ENCODE measurements around the gene MITF.

Gene MITF

DNA sequence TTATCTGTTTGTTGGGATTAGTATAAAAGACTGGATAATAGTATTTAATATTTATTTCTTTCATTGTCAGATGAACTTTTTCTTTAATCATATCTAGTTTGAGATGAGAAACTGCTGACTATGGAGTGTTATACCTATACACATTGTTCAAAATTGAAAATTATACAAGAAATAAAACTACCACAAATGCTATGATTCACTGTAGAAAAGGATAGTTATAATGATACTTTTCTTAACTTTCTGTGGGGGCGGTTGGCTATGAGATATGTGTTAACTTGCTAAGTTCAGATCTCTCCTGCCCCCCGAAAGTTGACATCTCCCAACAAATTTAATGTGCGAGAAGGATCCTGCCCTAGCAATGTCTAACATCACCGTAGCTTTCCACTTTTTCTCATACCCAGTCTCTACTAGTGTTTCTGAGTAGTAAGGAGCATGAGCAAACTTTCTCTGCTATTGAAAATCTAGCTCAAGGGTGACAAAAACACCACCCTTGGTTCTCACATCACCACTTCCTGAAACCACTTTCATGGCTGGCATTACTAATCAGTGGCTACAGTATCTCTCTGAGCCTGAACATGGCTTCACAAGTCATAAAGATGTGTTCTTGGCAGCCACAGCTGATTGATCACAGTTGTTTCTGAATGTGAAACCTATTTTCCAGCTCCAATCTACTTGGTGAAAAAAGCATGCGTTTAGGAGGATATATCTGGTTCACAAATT lies 244.4 kb downstream of the MITF start:
- FAIRE-seq, result no peak

- FAIRE-seq, result no peak
Observed at GRCh38 chr3:69985266-69985665, 246.0 kb downstream of the MITF start.

DNA sequence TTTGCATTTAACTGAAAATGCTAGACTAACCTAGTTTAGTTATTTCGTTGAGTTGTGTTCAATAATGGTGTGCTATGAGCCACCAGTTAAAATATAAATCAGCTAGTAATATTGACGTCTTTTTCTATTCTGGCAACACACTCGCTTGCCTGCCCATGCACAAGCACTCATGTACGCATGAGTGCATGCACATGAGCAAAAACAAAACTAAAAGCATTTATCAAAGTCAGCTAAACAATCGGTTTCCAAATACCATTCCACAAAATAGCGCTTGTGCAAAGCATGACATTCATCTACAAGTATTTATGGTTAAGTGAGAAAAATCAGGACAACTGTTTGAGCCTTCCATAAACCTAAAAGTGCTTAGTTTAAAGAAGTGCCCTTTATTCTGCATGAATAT lies 247.2 kb downstream of the MITF start:
- no peak for FAIRE-seq

- no peak for FAIRE-seq
Observed at GRCh38 chr3:69987833-69988232, 248.6 kb downstream of the MITF start.

- FAIRE-seq, result no peak
Observed at GRCh38 chr3:69993757-69994156, 254.5 kb downstream of the MITF start.

DNA sequence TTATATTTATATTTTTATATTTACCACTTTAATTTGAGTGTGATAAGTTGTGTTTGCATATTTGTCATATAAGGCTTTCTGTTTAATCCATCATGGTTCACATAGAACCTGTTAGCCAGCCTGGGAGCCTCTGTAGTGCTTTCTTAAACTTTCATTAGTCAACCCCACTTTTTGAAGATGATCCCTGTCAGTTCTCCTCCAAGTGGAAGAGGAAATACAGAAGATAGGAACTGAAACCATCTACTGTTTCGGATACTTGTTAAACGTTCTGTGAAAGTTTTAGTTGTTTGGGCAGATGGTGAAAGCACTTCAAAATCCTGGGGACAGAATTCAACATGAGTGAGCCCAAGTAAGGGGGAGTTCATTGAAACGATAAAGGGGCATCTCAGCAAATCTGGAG lies 255.7 kb downstream of the MITF start:
- FAIRE-seq, result no peak

DNA sequence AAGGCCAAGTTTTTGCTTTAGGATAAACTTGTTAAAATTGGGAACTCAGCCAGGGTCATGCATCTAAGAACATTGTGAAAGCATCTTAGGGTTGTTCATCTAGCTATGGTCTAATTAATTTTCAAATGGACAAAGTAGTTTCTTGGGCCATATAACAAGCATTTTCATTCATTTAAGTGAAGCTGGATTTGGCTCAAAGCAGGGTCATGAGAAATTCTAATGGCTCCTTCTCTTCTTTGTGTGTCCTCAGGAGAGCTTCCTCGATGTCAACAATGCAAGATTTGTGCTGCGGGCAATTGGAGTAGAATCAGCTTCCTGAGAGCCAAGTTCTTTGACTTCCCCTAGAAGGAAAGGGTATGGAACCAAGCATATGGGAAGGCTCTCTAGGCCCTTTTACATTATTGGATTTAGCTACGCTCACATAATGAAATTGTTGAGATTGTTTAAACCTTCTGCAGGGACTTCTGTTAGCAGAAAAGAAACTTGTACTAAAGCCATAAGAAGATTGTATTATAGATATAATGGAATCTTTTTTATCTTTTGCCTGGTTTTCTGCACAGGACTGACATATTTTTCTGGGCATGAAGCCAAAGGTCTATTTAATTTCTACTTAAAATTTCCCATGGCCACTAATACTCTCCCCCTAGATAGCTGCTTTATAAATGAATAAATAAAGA lies 258.5 kb downstream of the MITF start:
- FAIRE-seq, result no peak

DNA sequence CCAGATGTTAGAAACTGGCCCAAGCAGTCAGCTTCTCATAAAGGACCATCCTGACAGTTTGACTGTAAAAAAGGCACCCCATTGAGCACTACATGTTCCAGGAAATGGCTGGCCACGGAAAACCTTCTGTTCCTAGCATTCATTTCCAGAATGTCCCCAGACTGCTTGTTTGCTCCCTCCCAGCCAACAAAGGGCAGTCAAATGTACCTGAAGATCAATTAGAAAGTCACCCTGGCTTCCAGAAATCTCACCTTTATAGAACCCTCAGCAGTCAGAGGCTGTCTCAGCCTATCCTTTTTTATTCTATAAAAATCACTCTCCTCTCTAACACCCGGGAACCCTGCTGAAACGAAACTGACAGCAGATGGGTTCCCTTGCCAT lies 259.5 kb downstream of the MITF start:
- FAIRE-seq, result no peak

DNA sequence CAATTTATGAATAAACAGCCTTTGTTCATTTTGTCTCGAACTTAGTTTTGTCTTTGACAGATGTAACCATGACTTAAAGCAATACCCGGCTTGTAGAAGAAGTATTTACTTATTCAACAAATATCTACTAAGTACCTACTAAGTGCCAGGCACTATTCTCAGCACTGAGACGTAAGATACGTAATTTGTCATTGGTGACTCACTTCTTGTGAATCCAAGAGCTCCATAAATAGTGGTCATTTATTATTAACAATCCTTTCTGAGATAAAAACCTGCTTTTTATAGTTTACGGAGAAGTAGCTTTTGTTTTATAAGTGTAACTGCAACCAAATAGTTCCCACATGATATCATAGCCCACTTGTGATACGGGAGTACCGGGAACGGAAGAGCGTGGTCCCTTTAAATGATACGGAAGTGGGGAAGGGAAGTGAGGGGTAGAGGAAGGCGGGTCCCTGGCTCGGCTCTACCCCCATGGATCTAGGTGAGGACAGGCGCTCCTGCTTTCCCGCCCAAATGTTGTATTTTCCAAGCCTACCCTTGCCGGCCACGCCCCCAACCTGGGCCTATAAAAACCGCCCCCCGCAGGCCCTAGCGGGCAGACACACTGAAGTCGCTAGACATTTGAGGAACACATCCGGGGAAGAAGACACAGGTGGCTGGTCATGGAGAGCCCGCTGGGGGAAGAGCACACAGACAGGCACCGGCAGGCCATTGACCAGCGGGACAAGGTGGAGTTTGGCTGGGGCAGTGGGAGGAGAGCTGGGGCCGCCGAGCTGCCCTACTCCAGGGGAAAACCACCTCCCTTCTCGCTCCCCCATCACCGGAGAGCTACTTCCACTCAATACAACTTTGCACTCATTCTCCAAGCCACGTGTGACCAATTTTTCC lies 260.1 kb downstream of the MITF start, which contains the start of gene SAMMSON:
Gene SAMMSON (plus strand): TSS at position 594 of the 888 bp plus-strand sequence.
- FAIRE-seq, result no peak

DNA sequence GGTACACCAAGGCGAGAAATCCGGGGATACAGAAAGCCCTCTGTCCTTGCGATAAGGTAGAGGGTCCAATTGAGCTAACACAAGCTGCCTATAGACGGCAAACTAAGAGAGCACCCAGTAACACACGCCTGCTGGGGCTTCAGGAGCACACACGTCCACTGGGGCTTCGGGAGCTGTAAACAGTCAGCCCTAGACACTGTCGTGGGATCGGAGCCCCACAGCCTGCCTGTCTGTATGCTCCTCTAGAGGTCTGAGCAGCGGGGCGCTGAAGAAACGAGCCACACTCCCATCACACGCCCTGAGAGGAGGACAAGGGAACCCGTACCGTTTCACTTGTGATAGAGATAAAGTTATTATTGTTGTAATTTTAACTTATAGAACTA lies 260.8 kb downstream of the MITF start:
- FAIRE-seq, result no peak

DNA sequence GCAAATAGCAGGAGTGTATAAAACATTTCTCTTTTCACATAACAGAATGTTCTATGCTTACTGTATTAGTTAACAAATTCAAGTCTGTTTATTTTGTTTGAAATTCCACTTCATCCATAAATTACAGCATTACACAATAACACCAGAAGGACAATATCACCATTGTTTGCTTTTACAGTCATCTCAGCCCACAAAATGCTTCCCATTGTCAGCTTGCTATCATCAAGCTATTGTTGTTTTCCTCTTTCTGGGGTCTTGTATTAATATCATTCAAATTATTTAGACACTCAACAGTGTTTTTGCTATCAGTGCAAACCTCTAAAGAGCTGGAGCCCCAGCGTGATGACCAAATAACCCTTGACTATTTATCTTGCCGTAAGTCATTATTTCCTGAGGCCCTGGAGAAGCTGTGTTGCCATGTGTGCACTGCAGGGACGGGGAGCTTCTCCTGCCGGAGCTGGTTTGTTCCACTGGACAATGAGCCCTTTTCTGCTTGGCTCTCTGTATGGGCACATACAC lies 261.4 kb downstream of the MITF start:
- no peak for FAIRE-seq

DNA sequence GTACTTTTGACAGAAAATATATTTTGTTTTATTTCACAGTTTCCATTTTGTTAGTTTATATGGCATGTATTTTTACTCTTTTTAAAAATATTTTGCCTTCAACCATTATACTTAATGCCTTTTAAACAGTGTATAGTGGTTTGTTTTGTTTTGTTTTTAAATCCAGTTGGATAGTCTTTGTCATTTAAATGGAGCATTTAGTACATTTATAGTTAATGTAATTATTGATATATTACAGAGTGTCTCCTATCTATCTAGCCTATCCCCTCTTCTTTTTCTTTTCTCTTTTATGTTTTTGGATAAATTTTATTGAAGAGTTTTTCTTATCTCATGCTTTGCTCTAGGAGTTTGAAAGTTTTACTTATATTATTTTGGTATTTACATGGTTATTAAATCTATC lies 263.9 kb downstream of the MITF start:
- peak; percentile 72 for FAIRE-seq

GRCh38 chr3:70006089-70006488 lies 266.8 kb downstream of the MITF start:
- no peak for FAIRE-seq

DNA sequence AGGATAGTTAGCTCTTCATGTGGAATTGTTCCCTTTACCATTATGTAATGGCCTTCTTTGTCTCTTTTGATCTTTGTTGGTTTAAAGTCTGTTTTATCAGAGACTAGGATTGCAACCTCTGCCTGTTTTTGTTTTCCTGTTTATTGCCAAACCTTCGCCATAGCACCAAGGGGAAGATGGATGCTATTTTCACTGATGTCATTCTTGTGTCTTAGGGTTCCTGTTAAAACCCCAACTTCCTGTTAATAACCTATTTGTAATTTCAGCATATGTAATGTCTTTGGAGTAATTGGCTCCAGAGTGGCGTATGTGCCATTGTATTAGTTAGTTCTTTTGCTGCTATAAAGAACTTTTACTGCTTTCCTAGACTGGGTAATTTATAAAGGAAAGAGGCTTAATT lies 271.1 kb downstream of the MITF start:
- FAIRE-seq, result no peak

DNA sequence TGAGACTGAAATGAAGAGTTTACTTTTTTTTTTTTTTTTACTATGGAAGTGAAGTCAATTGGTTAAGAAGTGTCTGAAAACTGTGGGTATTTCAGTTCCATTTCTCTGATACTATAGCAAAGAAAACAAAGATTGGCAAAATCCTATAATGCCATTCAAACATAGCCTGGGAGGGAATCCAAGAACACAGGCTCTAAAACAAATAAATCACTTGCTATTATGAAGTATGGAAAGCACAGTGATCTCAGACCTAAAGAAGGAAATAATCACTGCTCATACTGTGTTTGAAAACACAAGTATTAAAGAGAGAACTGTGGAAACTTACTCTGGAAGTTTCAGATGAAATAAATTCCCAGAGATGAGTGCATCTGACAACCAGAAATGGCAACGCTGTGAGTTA lies 272.3 kb downstream of the MITF start:
- no peak for FAIRE-seq

All from G401.6 (cell line).